ENCODE results near the gene TTC23L.

TTC23L gene, protein sequence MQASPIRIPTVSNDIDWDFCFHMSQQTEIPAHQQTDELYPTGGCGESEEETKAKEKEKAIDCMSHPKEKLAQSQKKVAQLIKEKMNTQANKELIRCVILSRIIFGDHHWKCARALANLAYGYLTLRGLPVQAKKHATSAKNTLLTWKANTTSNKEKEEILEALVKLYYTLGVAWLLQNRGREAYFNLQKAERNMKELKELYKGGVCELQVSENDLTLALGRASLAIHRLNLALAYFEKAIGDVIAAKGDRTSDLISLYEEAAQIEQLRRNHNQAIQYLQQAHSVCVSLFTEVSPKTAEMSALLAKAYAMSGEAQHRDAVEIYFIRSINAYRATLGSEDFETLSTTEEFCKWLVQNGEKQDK

DNA sequence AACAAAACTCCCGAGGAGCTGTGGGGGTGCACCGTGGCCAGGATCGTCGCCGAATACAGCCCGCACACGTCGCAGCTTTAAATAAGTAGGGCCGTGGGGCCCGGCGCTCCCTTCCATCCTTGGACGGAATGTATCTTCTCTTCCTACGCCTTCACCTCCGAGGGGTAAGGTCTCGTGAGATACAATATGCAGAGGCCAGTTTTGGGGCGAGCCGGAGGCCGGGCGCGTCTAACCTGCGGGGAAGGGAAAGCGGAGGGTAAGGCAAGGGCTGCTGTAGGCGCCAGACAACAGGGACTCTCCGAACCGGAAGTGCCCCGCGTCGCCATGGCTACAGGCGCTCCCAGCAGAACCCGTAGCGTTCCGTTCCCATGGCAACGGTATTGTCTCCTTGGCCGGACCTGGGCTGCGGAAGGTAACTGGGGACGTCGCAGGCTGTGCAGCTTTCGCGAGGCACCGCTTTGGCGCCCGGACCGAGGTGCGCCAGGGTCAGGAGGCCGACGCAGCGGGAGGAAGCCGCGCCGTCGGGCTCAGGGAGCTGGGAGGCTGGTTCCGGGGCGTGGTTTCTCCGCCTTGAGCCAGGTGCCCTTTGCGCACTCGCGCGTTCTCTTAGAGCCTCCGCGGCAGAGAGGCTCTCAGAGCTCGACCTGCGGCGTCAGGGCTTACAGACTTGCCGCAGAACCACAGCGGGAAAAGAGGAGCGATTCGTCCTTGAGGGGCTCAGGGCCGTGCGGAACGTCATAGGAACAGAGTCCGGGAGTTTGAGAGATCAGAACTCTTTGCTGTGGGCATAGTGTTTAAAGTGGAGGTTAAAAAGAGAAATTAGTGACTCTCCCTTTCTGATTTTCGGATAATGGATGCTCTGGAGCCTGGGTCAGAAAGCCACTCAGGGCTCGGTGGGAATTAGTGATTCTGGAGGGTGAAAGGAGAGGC lies at the start of gene TTC23L:
Gene TTC23L, plus strand, starts transcription at position 380 of the 930 bp plus-strand sequence. CDS start 1,508 bp downstream, outside the sequence.
- H3K4me3 ChIP-seq (ENCODE audit: low read length): peak within 1 kb of the TSS; percentile 75
- TF ChIP-seq, protein P1, sequence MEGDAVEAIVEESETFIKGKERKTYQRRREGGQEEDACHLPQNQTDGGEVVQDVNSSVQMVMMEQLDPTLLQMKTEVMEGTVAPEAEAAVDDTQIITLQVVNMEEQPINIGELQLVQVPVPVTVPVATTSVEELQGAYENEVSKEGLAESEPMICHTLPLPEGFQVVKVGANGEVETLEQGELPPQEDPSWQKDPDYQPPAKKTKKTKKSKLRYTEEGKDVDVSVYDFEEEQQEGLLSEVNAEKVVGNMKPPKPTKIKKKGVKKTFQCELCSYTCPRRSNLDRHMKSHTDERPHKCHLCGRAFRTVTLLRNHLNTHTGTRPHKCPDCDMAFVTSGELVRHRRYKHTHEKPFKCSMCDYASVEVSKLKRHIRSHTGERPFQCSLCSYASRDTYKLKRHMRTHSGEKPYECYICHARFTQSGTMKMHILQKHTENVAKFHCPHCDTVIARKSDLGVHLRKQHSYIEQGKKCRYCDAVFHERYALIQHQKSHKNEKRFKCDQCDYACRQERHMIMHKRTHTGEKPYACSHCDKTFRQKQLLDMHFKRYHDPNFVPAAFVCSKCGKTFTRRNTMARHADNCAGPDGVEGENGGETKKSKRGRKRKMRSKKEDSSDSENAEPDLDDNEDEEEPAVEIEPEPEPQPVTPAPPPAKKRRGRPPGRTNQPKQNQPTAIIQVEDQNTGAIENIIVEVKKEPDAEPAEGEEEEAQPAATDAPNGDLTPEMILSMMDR (IDR thresholded peaks at IDR 0.05; ENCODE audit: insufficient read depth, low read depth, low read length, missing control alignments): no peak

DNA sequence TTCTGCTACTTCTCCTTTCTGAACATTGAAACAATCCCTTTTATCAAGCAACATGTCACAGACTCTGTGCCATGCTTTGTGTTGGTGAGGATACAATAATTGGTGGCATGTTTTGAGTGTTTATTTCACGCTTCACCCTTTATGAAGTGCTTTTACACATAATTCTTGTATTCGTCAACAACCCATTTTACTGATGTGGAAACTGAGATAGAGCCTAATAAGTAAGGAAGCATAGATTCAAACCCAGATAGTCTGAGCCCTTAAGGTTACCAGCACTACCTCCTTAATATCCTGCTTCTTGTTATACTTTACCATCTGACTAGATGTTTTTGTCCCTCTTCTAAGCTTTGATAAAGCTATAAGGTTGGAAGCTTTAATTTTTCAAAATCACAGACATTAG lies 49.3 kb upstream of the TTC23L start:
- no peak overlapping the region for H3K4me3 ChIP-seq (ENCODE audit: low read length)
- TF ChIP-seq, protein P1 (IDR thresholded peaks at IDR 0.05; ENCODE audit: insufficient read depth, low read depth, low read length, missing control alignments): no peak
- no peak for DNase-seq (ENCODE audit: low read depth)

More for the DNA sequence above, at the start of gene TTC23L:
- peak; percentile 87 for DNase-seq (ENCODE audit: low read depth)

DNA sequence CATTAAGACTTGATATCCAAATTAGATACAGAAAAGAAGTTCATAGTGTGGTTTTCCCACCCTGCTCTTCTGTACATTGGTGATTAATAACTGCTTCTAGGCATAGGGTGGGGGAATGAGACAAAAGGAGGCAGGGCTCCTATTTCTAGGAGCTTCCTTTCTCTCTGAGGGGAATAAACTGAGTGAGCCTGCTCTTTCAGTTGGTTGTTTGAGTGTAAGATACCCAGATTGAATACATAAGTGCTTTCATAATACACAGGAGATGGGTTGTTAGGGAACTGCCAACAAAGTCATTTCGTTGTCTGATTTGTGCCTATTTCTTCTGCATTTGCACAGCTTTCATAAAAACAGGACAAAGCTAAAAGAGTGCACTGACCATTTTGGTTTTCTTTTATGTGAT lies 48.9 kb upstream of the TTC23L start:
- peak; percentile 10 for DNase-seq (ENCODE audit: low read depth)
- TF ChIP-seq, protein P1 (IDR thresholded peaks at IDR 0.05; ENCODE audit: insufficient read depth, low read depth, low read length, missing control alignments): no peak
- H3K4me3 ChIP-seq (ENCODE audit: low read length): no peak overlapping the region

DNA sequence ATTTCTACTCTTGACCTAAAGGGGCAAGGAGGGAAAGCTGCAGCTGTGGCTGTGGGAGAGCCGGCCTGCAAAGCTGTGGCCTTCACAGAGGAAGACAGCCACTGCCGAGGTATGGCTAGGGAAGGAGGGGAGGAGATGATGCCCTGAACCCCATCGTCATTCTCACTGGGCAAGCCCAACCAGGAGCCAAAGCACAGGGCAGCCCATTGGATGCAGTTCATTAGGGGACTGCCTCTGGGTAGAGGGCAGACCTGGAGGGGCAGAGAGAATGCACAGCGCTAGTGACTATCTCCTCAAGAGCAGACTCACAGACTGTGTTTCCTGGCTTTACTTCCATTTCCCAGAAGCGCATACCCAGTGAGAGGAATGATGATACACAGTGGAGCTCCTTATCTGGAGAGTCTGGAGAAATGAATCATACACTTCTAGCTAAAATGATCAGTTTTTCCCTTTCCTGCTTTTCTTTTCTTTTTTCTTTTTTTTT lies 47.2 kb upstream of the TTC23L start:
- TF ChIP-seq, protein P1 (IDR thresholded peaks at IDR 0.05; ENCODE audit: insufficient read depth, low read depth, low read length, missing control alignments): no peak
- no peak for DNase-seq (ENCODE audit: low read depth)
- no peak overlapping the region for H3K4me3 ChIP-seq (ENCODE audit: low read length)

DNA sequence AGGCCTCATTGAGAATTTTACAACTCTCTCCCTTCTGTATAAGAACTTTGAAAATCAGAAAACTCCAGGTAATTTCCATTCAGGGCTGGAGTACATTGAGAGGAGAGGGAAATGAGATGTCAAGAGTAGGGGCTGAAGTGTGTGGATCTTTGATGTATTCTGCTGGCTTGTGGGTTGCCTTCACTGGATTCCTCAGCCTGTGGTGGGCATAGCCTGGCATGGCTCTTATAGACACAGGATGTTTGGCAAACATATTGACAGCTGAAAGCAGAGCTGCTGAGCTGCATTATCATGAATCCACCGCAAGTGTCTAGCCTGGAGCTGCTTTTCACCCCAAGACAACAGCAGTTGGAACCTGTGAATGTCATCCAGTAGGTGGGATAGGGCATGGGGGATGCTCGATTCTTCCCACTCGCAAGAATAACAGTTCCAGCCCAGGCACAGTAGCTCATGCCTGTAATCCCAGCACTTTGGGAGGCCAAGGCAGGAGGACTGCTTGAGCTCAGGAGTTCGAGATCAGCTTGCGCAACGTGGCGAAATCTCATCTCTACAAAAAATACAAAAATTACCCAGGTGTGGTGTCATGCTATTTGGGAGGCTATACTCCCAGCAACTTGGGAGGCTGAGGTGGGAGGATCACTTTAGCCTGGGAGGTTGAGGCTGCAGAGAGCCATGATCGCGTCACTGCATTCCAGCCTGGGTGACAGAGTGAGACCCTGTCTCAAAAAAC lies 36.0 kb upstream of the TTC23L start:
- TF ChIP-seq, protein P1 (IDR thresholded peaks at IDR 0.05; ENCODE audit: insufficient read depth, low read depth, low read length, missing control alignments): no peak
- no peak for DNase-seq (ENCODE audit: low read depth)
- no peak overlapping the region for H3K4me3 ChIP-seq (ENCODE audit: low read length)

DNA sequence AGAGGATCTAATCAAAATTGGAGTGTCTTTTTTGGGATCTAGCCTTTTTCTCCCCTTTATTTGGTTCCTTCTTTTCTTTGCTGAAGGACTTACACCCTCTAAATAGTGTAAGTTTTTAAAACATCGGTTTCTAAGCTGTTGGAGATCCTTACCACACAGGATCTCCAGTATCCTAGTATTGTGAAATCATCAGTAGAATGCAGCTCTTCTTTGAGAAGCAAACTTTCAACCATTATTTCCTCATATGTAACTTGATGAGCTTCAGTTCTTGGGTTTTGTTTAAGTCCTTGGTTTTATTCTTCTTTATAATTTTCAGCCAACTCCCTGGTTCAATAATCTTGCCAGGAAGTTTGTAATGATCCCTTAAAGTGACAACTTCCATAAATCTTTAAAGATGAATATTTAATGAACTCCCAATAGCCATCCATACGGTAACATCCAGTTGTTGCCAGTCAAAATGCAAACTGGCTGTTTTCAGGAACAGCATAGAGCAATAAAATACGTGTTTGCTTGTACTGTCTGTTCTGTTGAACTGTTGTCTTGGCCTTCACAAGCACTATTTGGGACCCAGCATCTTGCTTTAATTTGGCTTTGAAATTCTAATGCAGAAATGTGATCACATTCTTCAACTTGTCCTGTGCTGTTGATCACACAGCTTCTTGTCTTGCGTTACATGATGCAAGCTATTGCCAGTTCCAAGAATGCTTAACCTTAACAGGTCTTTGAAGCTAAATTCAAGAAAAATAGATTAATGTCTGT lies 34.8 kb upstream of the TTC23L start:
- no peak overlapping the region for H3K4me3 ChIP-seq (ENCODE audit: low read length)
- no peak for DNase-seq (ENCODE audit: low read depth)
- TF ChIP-seq, protein P1 (IDR thresholded peaks at IDR 0.05; ENCODE audit: insufficient read depth, low read depth, low read length, missing control alignments): no peak
